ENCODE results near the gene WDFY4.
"Not testable (repeated sequence)": the region's sequence is repeated elsewhere in the genome, so short reads cannot be mapped to it uniquely, and the experiment has no call there.

WDFY4 gene

DNA sequence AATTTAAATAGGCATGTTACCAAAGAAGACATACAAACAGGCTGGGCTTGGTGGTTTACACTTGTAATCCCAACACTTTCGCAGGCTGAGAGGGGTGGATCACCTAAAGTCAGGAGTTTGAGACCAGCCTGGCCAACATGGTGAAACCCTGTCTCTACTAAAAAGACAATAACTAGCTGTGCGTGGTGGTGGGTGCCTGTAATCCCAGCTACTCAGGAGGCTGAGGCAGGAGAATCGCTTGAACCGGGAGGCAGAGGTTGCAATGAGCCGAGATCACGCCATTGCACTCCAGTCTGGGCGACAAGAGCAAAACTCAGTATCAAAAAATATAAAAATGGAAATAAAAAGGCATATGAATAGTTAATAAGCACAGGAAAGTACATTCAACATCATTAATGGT is 37.6 kb upstream of the WDFY4 start:
- H3K4me3 ChIP-seq (ENCODE audit: low read length); H2BK120ac ChIP-seq (ENCODE audit: low read depth, low read length); H3K18ac ChIP-seq (ENCODE audit: low read length); H3K79me2 ChIP-seq (ENCODE audit: control insufficient read depth, insufficient read depth, low read length); H3K79me1 ChIP-seq (ENCODE audit: low read length); H2BK5ac ChIP-seq (ENCODE audit: low read length); H3K4me2 ChIP-seq (ENCODE audit: low read length); H3K4ac ChIP-seq (ENCODE audit: low read depth, low read length); H3K23ac ChIP-seq (ENCODE audit: low read length); H2BK15ac ChIP-seq (replicated peaks; ENCODE audit: low read depth); H2AK5ac ChIP-seq (ENCODE audit: low read length); H3K9ac ChIP-seq (ENCODE audit: low read length); H4K8ac ChIP-seq (ENCODE audit: low read depth, low read length); H3K56ac ChIP-seq (ENCODE audit: low read length); H3K27ac ChIP-seq (ENCODE audit: low read depth, low read length); H3K4me1 ChIP-seq (ENCODE audit: control insufficient read depth, low read depth, low read length); DNase-seq; H4K5ac ChIP-seq (ENCODE audit: low read length); H3K36me3 ChIP-seq (ENCODE audit: control insufficient read depth, insufficient read depth, low read length); H3K27me3 ChIP-seq (ENCODE audit: insufficient read depth, low read length, poor library complexity): not testable (repeated sequence)
- no CpG with 5 or more reads among the region's 7 CpGs for WGBS (ENCODE audit: extremely low coverage, insufficient coverage, low lambda C conversion rate)

GRCh38 chr10:48648172-48648942 is 36.3 kb upstream of the WDFY4 start:
- H3K4me1 ChIP-seq (ENCODE audit: control insufficient read depth, low read depth, low read length) = no peaks in the 10 kb centered on the region
- H3K27me3 ChIP-seq (ENCODE audit: insufficient read depth, low read length, poor library complexity) = no peaks in the 10 kb centered on the region
- no peak overlapping the region for H3K9ac ChIP-seq (ENCODE audit: low read length)
- no peak overlapping the region for H3K18ac ChIP-seq (ENCODE audit: low read length)
- no peak overlapping the region for H4K8ac ChIP-seq (ENCODE audit: low read depth, low read length)
- no peaks in the 10 kb centered on the region for H3K79me1 ChIP-seq (ENCODE audit: low read length)
- H2AK5ac ChIP-seq (ENCODE audit: low read length) = no peak overlapping the region
- no peak overlapping the region for H3K4me3 ChIP-seq (ENCODE audit: low read length)
- no peak overlapping the region for H2BK5ac ChIP-seq (ENCODE audit: low read length)
- H4K5ac ChIP-seq (ENCODE audit: low read length) = no peak overlapping the region
- DNase-seq = no peak
- H3K23ac ChIP-seq (ENCODE audit: low read length) = no peak overlapping the region
- H3K4me2 ChIP-seq (ENCODE audit: low read length) = no peak overlapping the region
- H2BK15ac ChIP-seq (replicated peaks; ENCODE audit: low read depth) = no peak overlapping the region
- H3K36me3 ChIP-seq (ENCODE audit: control insufficient read depth, insufficient read depth, low read length) = no peaks in the 10 kb centered on the region
- no peak overlapping the region for H3K4ac ChIP-seq (ENCODE audit: low read depth, low read length)
- WGBS (ENCODE audit: extremely low coverage, insufficient coverage, low lambda C conversion rate) = no CpG with 5 or more reads among the region's 12 CpGs
- H3K27ac ChIP-seq (ENCODE audit: low read depth, low read length) = no peak overlapping the region
- no peak overlapping the region for H2BK120ac ChIP-seq (ENCODE audit: low read depth, low read length)
- no peaks in the 10 kb centered on the region for H3K79me2 ChIP-seq (ENCODE audit: control insufficient read depth, insufficient read depth, low read length)
- no peak overlapping the region for H3K56ac ChIP-seq (ENCODE audit: low read length)

DNA sequence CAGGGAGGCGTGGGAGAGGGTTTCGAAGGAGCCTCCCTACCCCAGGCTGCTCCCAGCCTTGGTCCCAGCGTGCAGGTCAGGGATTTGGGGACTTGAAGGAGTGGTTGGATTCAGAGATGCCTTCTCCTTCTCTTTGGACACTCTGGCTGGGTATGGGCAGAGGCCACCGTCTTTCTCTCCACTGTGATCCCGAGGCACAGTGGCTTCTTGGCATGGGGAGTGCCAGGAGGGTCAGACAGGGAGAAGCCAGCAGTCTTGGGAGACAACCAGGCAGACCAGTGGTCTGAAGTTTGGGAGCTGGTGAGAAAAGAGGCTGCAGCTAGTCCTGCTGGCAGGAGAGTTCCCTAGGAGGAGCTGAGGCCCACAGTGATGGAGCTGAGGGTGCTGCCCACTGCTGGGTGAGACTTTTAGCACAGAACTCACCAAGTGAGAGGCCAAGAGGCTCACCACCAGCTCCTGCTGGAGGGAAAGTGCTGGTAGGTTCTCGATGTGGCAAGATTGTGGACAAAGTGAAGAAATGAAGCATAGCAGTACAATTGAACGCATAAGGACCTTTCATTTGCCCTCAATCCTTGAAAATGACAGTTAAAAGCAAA is 35.2 kb upstream of the WDFY4 start:
- DNase-seq = no peak
- Histone ChIP-seq H3K36me3 (ENCODE audit: control insufficient read depth, insufficient read depth, low read length) (no peaks in the 10 kb centered on the region), H3K9ac (ENCODE audit: low read length) (no peak overlapping the region), H3K4me2 (ENCODE audit: low read length) (no peak overlapping the region), H3K18ac (ENCODE audit: low read length) (no peak overlapping the region), H2AK5ac (ENCODE audit: low read length) (no peak overlapping the region), H2BK120ac (ENCODE audit: low read depth, low read length) (no peak overlapping the region), H3K4me1 (ENCODE audit: control insufficient read depth, low read depth, low read length) (no peaks in the 10 kb centered on the region), H4K5ac (ENCODE audit: low read length) (no peak overlapping the region), H3K79me1 (ENCODE audit: low read length) (no peaks in the 10 kb centered on the region), H3K23ac (ENCODE audit: low read length) (no peak overlapping the region), H2BK15ac (replicated peaks; ENCODE audit: low read depth) (no peak overlapping the region), H3K79me2 (ENCODE audit: control insufficient read depth, insufficient read depth, low read length) (no peaks in the 10 kb centered on the region), H3K4ac (ENCODE audit: low read depth, low read length) (no peak overlapping the region), H3K27me3 (ENCODE audit: insufficient read depth, low read length, poor library complexity) (no peaks in the 10 kb centered on the region), H4K8ac (ENCODE audit: low read depth, low read length) (no peak overlapping the region), H3K27ac (ENCODE audit: low read depth, low read length) (no peak overlapping the region), H2BK5ac (ENCODE audit: low read length) (no peak overlapping the region), H3K4me3 (ENCODE audit: low read length) (no peak overlapping the region), H3K56ac (ENCODE audit: low read length) (no peak overlapping the region)
- no CpG with 5 or more reads among the region's 7 CpGs for WGBS (ENCODE audit: extremely low coverage, insufficient coverage, low lambda C conversion rate)

GRCh38 chr10:48651293-48651692 is 33.4 kb upstream of the WDFY4 start:
- Histone ChIP-seq H4K8ac (ENCODE audit: low read depth, low read length) (no peak overlapping the region), H2BK15ac (replicated peaks; ENCODE audit: low read depth) (no peak overlapping the region), H3K23ac (ENCODE audit: low read length) (no peak overlapping the region), H3K56ac (ENCODE audit: low read length) (no peak overlapping the region), H4K5ac (ENCODE audit: low read length) (no peak overlapping the region), H3K4me2 (ENCODE audit: low read length) (no peak overlapping the region), H3K4ac (ENCODE audit: low read depth, low read length) (no peak overlapping the region), H3K4me1 (ENCODE audit: control insufficient read depth, low read depth, low read length) (no peaks in the 10 kb centered on the region), H3K79me2 (ENCODE audit: control insufficient read depth, insufficient read depth, low read length) (no peaks in the 10 kb centered on the region), H3K27ac (ENCODE audit: low read depth, low read length) (no peak overlapping the region), H3K27me3 (ENCODE audit: insufficient read depth, low read length, poor library complexity) (no peaks in the 10 kb centered on the region), H3K4me3 (ENCODE audit: low read length) (no peak overlapping the region), H3K9ac (ENCODE audit: low read length) (no peak overlapping the region), H2BK120ac (ENCODE audit: low read depth, low read length) (no peak overlapping the region), H3K79me1 (ENCODE audit: low read length) (no peaks in the 10 kb centered on the region), H3K36me3 (ENCODE audit: control insufficient read depth, insufficient read depth, low read length) (no peaks in the 10 kb centered on the region), H2BK5ac (ENCODE audit: low read length) (no peak overlapping the region), H2AK5ac (ENCODE audit: low read length) (no peak overlapping the region), H3K18ac (ENCODE audit: low read length) (no peak overlapping the region)
- WGBS (ENCODE audit: extremely low coverage, insufficient coverage, low lambda C conversion rate) = no CpG with 5 or more reads among the region's 2 CpGs
- no peak for DNase-seq

- no peak overlapping the region for H3K4me3 ChIP-seq (ENCODE audit: low read length)
- H3K9ac ChIP-seq (ENCODE audit: low read length) = no peak overlapping the region
- no CpG with 5 or more reads among the region's 4 CpGs for WGBS (ENCODE audit: extremely low coverage, insufficient coverage, low lambda C conversion rate)
- H4K8ac ChIP-seq (ENCODE audit: low read depth, low read length) = no peak overlapping the region
- no peak overlapping the region for H3K23ac ChIP-seq (ENCODE audit: low read length)
- no peaks in the 10 kb centered on the region for H3K4me1 ChIP-seq (ENCODE audit: control insufficient read depth, low read depth, low read length)
- H3K56ac ChIP-seq (ENCODE audit: low read length) = no peak overlapping the region
- no peaks in the 10 kb centered on the region for H3K79me2 ChIP-seq (ENCODE audit: control insufficient read depth, insufficient read depth, low read length)
- H2BK15ac ChIP-seq (replicated peaks; ENCODE audit: low read depth) = no peak overlapping the region
- H3K27me3 ChIP-seq (ENCODE audit: insufficient read depth, low read length, poor library complexity) = no peaks in the 10 kb centered on the region
- no peak overlapping the region for H4K5ac ChIP-seq (ENCODE audit: low read length)
- no peaks in the 10 kb centered on the region for H3K36me3 ChIP-seq (ENCODE audit: control insufficient read depth, insufficient read depth, low read length)
- H3K4me2 ChIP-seq (ENCODE audit: low read length) = no peak overlapping the region
- H2BK120ac ChIP-seq (ENCODE audit: low read depth, low read length) = no peak overlapping the region
- no peak overlapping the region for H3K4ac ChIP-seq (ENCODE audit: low read depth, low read length)
- no peak for DNase-seq
- H2BK5ac ChIP-seq (ENCODE audit: low read length) = no peak overlapping the region
- no peak overlapping the region for H2AK5ac ChIP-seq (ENCODE audit: low read length)
- no peak overlapping the region for H3K27ac ChIP-seq (ENCODE audit: low read depth, low read length)
- H3K79me1 ChIP-seq (ENCODE audit: low read length) = no peaks in the 10 kb centered on the region
- no peak overlapping the region for H3K18ac ChIP-seq (ENCODE audit: low read length)
Observed at GRCh38 chr10:48651839-48652238, 32.8 kb upstream of the WDFY4 start.

- H2AK5ac ChIP-seq (ENCODE audit: low read length) = no peak overlapping the region
- H3K4me3 ChIP-seq (ENCODE audit: low read length) = no peak overlapping the region
- H2BK120ac ChIP-seq (ENCODE audit: low read depth, low read length) = no peak overlapping the region
- no peak for DNase-seq
- no CpG with 5 or more reads among the region's 4 CpGs for WGBS (ENCODE audit: extremely low coverage, insufficient coverage, low lambda C conversion rate)
- H3K27ac ChIP-seq (ENCODE audit: low read depth, low read length) = no peak overlapping the region
- no peak overlapping the region for H2BK5ac ChIP-seq (ENCODE audit: low read length)
- H2BK15ac ChIP-seq (replicated peaks; ENCODE audit: low read depth) = no peak overlapping the region
- H3K27me3 ChIP-seq (ENCODE audit: insufficient read depth, low read length, poor library complexity) = no peaks in the 10 kb centered on the region
- H3K56ac ChIP-seq (ENCODE audit: low read length) = no peak overlapping the region
- no peaks in the 10 kb centered on the region for H3K4me1 ChIP-seq (ENCODE audit: control insufficient read depth, low read depth, low read length)
- no peaks in the 10 kb centered on the region for H3K79me2 ChIP-seq (ENCODE audit: control insufficient read depth, insufficient read depth, low read length)
- no peak overlapping the region for H4K5ac ChIP-seq (ENCODE audit: low read length)
- H3K36me3 ChIP-seq (ENCODE audit: control insufficient read depth, insufficient read depth, low read length) = no peaks in the 10 kb centered on the region
- H3K4ac ChIP-seq (ENCODE audit: low read depth, low read length) = no peak overlapping the region
- no peak overlapping the region for H3K18ac ChIP-seq (ENCODE audit: low read length)
- H3K79me1 ChIP-seq (ENCODE audit: low read length) = no peaks in the 10 kb centered on the region
- no peak overlapping the region for H3K23ac ChIP-seq (ENCODE audit: low read length)
- H3K4me2 ChIP-seq (ENCODE audit: low read length) = no peak overlapping the region
- H3K9ac ChIP-seq (ENCODE audit: low read length) = no peak overlapping the region
- no peak overlapping the region for H4K8ac ChIP-seq (ENCODE audit: low read depth, low read length)
Observed at GRCh38 chr10:48652344-48652743, 32.3 kb upstream of the WDFY4 start.

All from mesendoderm (in vitro differentiated cells).